Activated T-helper 2 cell treated with anti-CD3 and anti-CD28 coated beads, Interferon-gamma antibody, Interleukin-2, Interleukin-4, amounts not matched to agents 10 μg/mL and 5 μg/mL and 100 μg/mL, durations not matched to agents 14 hours and 24 hours and 36 hours (primary cell): ENCODE results near the gene ZCCHC4. TPM values are rescaled to one million over a fixed set of nuclear protein-coding genes. Genes with fewer than 3 reads are reported as not detected.

Experiments used
- DNase-seq: peaks from one replicate; pipeline ENCODE4 v3.0.0; 2021; ENCODE audit warnings: low spot score
- H3K27ac Mint-ChIP-seq: one replicate; pipeline ENCODE4 v1.8.0; 2021; ENCODE audit warnings: mixed read lengths
- H3K27me3 Mint-ChIP-seq: one replicate; pipeline ENCODE4 v1.8.0; 2021; ENCODE audit warnings: low read depth, mixed read lengths
- H3K36me3 Mint-ChIP-seq: one replicate; pipeline ENCODE4 v1.8.0; 2021; ENCODE audit warnings: low read depth, mixed read lengths
- H3K4me1 Mint-ChIP-seq: one replicate; pipeline ENCODE4 v1.8.0; 2021; ENCODE audit warnings: low read depth, mixed read lengths
- H3K4me3 Mint-ChIP-seq: one replicate; pipeline ENCODE4 v1.8.0; 2021; ENCODE audit warnings: low read depth, mild to moderate bottlenecking, moderate library complexity, mixed read lengths
- H3K9me3 Mint-ChIP-seq: one replicate; pipeline ENCODE4 v1.8.0; 2021; ENCODE audit warnings: mixed read lengths
- intact Hi-C: fragments of 100-400 bp; cut with micrococcal nuclease; formaldehyde crosslinking; loops from one replicate; pipeline ENCODE4 v1.15.1; 2023
- total RNA-seq: library from RNA; stranded (reverse); gene quantifications from 2 replicates; pipeline ENCODE4 v1.2.3, GENCODE V29; 2022

Gene ZCCHC4, protein sequence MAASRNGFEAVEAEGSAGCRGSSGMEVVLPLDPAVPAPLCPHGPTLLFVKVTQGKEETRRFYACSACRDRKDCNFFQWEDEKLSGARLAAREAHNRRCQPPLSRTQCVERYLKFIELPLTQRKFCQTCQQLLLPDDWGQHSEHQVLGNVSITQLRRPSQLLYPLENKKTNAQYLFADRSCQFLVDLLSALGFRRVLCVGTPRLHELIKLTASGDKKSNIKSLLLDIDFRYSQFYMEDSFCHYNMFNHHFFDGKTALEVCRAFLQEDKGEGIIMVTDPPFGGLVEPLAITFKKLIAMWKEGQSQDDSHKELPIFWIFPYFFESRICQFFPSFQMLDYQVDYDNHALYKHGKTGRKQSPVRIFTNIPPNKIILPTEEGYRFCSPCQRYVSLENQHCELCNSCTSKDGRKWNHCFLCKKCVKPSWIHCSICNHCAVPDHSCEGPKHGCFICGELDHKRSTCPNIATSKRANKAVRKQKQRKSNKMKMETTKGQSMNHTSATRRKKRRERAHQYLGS
- total RNA-seq: 14.8 and 15.1 TPM in 2 replicates

DNA sequence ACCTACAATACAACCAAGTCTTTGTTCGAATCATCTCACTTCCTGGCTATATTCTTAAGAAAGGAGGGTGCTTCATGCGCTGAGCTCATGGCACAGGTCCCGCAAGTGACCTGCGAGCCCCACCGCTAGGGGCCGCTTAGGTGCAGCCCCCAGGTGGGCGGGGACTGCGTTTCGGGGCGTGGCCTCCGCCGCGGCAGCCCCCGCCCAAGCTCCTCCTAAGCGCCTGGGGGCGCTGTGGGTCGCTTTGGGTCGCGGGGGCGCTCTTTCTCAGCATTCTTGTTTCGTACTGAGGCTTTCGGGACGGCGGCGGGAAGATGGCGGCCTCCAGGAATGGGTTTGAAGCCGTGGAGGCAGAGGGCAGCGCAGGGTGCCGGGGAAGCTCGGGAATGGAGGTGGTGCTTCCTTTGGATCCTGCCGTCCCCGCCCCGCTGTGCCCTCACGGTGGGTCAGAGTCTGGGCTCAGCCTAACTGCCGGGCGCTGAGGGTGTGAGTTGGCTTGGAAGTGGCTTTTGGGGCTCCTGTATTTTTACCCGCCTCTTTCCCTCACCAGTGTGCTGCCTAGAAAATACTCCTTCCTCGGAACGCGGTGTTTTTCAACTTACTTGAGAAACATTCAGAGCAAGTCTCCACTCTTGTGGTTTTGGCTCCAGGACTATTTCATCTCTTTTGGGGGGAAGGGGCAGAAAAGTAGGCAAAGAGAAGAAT is at the start of gene ZCCHC4:
ZCCHC4 (plus strand) TSS at position 279 of the 705 bp plus-strand sequence; CDS start at position 315, 36 bp downstream.
- Mint-ChIP-seq H3K36me3 (peaks cover 16% of the 10 kb centered on the region), H3K27ac (peak within 1 kb of the TSS; percentile 95), H3K4me1 (peaks cover 24% of the 10 kb centered on the region), H3K9me3 (no peaks in the 10 kb centered on the region), H3K27me3 (no peaks in the 10 kb centered on the region), H3K4me3 (peak within 1 kb of the TSS; percentile 99)
- peak; percentile 87 for DNase-seq
- intact Hi-C loops: loop anchor here (1.0 to 10.0 kb wide), 8 partner anchors 9 to 728 kb away; partner anchors contain the start of genes ANAPC4, DHX15, PI4K2B and SEPSECS

DNA sequence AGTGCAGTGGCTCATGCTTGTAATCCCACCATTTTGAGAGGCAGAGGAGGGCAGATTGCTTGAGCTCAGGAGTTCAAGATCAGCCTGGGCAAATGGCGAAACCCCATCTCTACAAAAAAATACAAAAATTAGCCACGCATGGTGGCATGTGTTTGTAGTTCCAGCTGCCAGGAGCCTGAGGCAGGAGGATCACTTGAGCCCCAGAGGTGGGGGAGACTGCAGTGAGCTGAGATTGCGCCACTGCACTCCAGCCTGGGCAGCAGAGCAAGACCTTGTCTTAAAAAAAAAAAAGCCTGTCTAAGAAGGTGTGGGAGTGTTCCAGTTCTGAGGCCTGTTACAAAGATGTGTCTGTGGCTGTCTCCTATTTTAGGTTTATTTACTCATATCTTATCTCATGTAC is 40.7 kb upstream of the ZCCHC4 start:
- intact Hi-C loops: no loop called here
- Mint-ChIP-seq H3K4me3 (no peak overlapping the region), H3K9me3 (no peaks in the 10 kb centered on the region), H3K36me3 (peaks cover 55% of the 10 kb centered on the region), H3K27me3 (no peaks in the 10 kb centered on the region), H3K27ac (no peak overlapping the region), H3K4me1 (no peaks in the 10 kb centered on the region)
- DNase-seq: no peak

GRCh38 chr4:25280210-25280609 is 32.4 kb upstream of the ZCCHC4 start:
- intact Hi-C loops: no loop called here
- no peak for DNase-seq
- H3K4me3 Mint-ChIP-seq: no peak overlapping the region
- no peaks in the 10 kb centered on the region for H3K9me3 Mint-ChIP-seq
- peaks cover 25% of the 10 kb centered on the region for H3K36me3 Mint-ChIP-seq
- no peaks in the 10 kb centered on the region for H3K27me3 Mint-ChIP-seq
- H3K27ac Mint-ChIP-seq: no peak overlapping the region
- peaks cover 2% of the 10 kb centered on the region for H3K4me1 Mint-ChIP-seq

- H3K4me1 Mint-ChIP-seq: no peaks in the 10 kb centered on the region
- intact Hi-C loops: no loop called here
- H3K27me3 Mint-ChIP-seq: peaks cover 5% of the 10 kb centered on the region
- H3K4me3 Mint-ChIP-seq: no peak overlapping the region
- peaks cover 16% of the 10 kb centered on the region for H3K9me3 Mint-ChIP-seq
- peaks cover 16% of the 10 kb centered on the region for H3K36me3 Mint-ChIP-seq
- no peak for DNase-seq
- H3K27ac Mint-ChIP-seq: no peak overlapping the region
Measured at GRCh38 chr4:25283948-25284347, 28.6 kb upstream of the ZCCHC4 start.

GRCh38 chr4:25284466-25284865 is 28.1 kb upstream of the ZCCHC4 start:
- H3K4me1 Mint-ChIP-seq: no peaks in the 10 kb centered on the region
- intact Hi-C loops: no loop called here
- H3K4me3 Mint-ChIP-seq: no peak overlapping the region
- H3K27ac Mint-ChIP-seq: no peak overlapping the region
- H3K27me3 Mint-ChIP-seq: peaks cover 5% of the 10 kb centered on the region
- peaks cover 17% of the 10 kb centered on the region for H3K9me3 Mint-ChIP-seq
- H3K36me3 Mint-ChIP-seq: peaks cover 16% of the 10 kb centered on the region
- DNase-seq: no peak

- H3K36me3 Mint-ChIP-seq: no peaks in the 10 kb centered on the region
- H3K4me3 Mint-ChIP-seq: no peak overlapping the region
- DNase-seq: no peak
- H3K27me3 Mint-ChIP-seq: peaks cover 5% of the 10 kb centered on the region
- H3K27ac Mint-ChIP-seq: no peak overlapping the region
- peaks cover 17% of the 10 kb centered on the region for H3K9me3 Mint-ChIP-seq
- no peaks in the 10 kb centered on the region for H3K4me1 Mint-ChIP-seq
- intact Hi-C loops: no loop called here
Measured at GRCh38 chr4:25290490-25291067, 22.0 kb upstream of the ZCCHC4 start.

DNA sequence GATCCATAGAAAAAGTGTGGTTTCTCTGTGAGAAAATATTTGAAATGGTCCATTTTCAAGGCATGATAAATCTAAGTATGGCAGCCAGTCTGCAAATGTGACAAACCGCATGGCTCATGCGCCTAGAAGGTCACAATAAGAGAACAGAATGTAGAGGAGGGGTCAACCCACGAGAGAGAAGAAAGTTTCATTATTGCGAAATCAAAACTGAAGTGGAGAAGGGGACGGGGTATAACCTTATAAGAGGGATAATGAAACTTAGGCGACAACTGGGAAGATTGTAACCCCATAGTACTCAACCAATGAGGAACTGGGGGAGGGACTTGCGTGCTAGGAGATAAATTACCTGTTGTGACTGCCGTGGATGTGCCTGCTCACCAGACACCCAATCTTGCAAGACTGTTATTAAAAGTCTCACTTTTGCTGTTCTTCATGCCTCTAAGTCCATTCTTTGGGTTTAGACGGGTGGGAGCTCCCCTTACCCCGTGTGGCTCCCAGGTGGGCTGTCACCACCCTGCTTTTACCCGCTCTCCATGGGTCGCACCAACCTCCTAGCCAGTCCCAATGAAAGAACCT is 21.3 kb upstream of the ZCCHC4 start:
- H3K4me1 Mint-ChIP-seq: no peaks in the 10 kb centered on the region
- no peak overlapping the region for H3K4me3 Mint-ChIP-seq
- DNase-seq: no peak
- peaks cover 5% of the 10 kb centered on the region for H3K27me3 Mint-ChIP-seq
- H3K27ac Mint-ChIP-seq: no peak overlapping the region
- intact Hi-C loops: no loop called here
- no peaks in the 10 kb centered on the region for H3K36me3 Mint-ChIP-seq
- peaks cover 17% of the 10 kb centered on the region for H3K9me3 Mint-ChIP-seq

- H3K36me3 Mint-ChIP-seq: no peaks in the 10 kb centered on the region
- no peak overlapping the region for H3K27ac Mint-ChIP-seq
- no peak overlapping the region for H3K4me3 Mint-ChIP-seq
- peaks cover 7% of the 10 kb centered on the region for H3K27me3 Mint-ChIP-seq
- peaks cover 13% of the 10 kb centered on the region for H3K4me1 Mint-ChIP-seq
- DNase-seq: no peak
- intact Hi-C loops: no loop called here
- no peaks in the 10 kb centered on the region for H3K9me3 Mint-ChIP-seq
Measured at GRCh38 chr4:25297528-25298242, 14.9 kb upstream of the ZCCHC4 start.

DNA sequence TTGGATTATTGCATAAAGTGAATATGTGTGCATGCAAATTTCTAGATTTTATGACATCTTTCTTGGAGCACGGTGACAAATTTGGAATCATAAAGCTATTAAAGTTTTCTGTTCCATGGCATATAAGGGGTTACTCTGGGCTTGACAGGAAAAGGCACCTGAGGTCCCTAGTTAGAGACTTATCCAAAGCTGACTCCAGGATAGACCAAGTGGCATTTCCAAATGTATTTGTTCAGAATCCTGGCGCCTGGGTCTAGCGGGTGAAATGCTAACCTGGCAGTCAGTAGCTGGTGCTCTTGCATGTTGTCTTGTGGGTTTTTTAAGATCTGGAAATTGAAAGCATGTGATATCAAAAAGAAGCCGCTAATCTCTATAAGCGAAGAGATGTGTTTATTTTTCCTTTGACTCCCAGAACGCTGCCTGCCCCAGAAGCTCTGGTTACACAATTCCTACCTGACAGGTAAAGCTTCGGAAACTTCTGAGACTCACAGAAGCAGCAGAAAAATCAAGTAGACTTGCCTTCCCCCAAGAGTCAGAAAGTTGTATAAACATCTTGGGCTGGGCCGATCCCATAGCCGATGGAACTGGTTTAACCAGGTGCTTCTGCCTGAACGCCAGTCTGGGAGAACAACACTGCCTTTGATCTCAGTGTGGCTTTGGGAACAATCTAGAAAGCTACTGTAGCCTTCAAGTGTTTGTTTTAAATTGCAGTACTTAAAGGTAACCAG is 12.9 kb upstream of the ZCCHC4 start:
- H3K4me3 Mint-ChIP-seq: no peak overlapping the region
- intact Hi-C loops: no loop called here
- no peak overlapping the region for H3K27ac Mint-ChIP-seq
- H3K36me3 Mint-ChIP-seq: no peaks in the 10 kb centered on the region
- peaks cover 13% of the 10 kb centered on the region for H3K4me1 Mint-ChIP-seq
- H3K27me3 Mint-ChIP-seq: peaks cover 7% of the 10 kb centered on the region
- DNase-seq: no peak
- H3K9me3 Mint-ChIP-seq: no peaks in the 10 kb centered on the region

DNA sequence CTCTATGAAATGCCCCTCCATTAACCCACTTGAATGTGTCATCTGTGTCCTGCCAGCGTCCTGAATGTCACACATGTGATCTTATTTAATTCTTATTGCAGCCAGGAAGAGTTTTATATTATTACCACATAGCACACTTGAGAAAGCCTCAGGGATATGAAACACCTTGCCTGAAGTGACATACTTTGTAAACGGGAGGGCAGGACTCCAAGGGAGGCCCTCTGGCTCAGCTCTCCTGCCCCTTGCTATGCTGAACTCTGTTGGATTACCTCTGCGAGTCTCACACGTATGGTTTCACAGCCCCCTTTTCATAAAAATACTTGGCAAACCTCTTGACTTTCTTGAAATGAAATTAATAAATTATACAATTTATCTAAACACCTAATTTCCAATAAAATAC is 11.1 kb upstream of the ZCCHC4 start:
- Mint-ChIP-seq H3K27ac (no peak overlapping the region), H3K4me3 (no peak overlapping the region), H3K4me1 (peaks cover 13% of the 10 kb centered on the region), H3K9me3 (no peaks in the 10 kb centered on the region), H3K36me3 (no peaks in the 10 kb centered on the region), H3K27me3 (peaks cover 7% of the 10 kb centered on the region)
- DNase-seq: no peak
- intact Hi-C loops: no loop called here

DNA sequence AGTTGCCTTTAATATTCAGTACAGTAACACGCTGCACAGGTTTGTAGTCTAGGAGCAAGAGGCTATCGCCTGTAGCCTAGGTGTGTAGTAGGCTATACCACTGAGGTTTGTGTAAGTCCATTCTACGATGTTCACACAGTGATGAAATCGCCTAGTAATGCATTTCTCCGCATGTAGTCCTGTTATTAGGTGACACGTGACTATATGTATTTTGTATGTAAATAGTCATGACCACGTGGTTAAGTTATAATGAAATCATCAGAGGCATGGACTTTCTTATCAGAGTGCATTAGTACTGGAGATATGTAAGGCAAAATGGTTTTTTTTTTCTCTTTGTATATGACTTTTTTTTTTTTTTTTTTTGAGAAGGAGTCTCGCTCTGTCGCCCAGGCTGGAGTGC is 9.9 kb upstream of the ZCCHC4 start:
- Mint-ChIP-seq H3K27ac (no peak overlapping the region), H3K27me3 (peaks cover 7% of the 10 kb centered on the region), H3K36me3 (no peaks in the 10 kb centered on the region), H3K4me3 (no peak overlapping the region), H3K4me1 (peaks cover 10% of the 10 kb centered on the region), H3K9me3 (no peaks in the 10 kb centered on the region)
- intact Hi-C loops: no loop called here
- no peak for DNase-seq

- Mint-ChIP-seq H3K9me3 (no peaks in the 10 kb centered on the region), H3K27me3 (peaks cover 7% of the 10 kb centered on the region), H3K4me3 (no peak overlapping the region), H3K4me1 (peaks cover under 1% of the 10 kb centered on the region), H3K36me3 (no peaks in the 10 kb centered on the region), H3K27ac (no peak overlapping the region)
- intact Hi-C loops: no loop called here
- DNase-seq: no peak
Measured at GRCh38 chr4:25303578-25303977, 9.0 kb upstream of the ZCCHC4 start.
